ENCODE results near the gene RPTOR.

DNA sequence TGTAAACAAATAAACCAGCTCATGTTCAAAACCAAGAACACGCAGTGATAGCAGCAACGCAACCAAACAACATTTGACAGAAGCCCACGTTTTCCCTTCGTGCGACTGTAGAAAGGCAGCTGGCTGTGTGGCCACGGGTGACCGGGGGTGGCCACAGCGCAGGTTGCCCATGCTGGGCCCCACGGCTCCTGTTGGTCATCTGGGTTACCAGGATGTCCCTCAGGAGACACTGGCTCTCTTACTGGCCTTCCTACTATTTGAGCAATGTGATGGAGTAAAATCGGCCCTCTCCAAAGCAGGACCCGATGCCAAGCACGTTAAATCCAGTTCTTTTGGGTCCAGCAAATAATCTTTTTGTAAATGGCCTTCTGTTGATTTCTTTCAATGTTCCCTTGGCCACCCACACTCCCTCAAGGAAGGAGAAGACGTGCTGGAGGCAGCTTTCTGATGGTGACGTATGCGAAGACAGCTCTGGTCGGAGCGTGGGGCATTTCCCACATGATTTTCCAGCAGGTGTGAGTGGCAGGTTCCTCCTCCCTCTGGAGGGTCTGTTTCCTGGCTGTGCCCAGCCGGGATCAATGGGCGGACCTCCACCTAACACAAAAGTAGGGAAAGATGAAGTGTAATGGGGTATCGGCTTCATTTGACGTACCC, 303.9 kb downstream of the RPTOR start:
- TF ChIP-seq, protein P1, sequence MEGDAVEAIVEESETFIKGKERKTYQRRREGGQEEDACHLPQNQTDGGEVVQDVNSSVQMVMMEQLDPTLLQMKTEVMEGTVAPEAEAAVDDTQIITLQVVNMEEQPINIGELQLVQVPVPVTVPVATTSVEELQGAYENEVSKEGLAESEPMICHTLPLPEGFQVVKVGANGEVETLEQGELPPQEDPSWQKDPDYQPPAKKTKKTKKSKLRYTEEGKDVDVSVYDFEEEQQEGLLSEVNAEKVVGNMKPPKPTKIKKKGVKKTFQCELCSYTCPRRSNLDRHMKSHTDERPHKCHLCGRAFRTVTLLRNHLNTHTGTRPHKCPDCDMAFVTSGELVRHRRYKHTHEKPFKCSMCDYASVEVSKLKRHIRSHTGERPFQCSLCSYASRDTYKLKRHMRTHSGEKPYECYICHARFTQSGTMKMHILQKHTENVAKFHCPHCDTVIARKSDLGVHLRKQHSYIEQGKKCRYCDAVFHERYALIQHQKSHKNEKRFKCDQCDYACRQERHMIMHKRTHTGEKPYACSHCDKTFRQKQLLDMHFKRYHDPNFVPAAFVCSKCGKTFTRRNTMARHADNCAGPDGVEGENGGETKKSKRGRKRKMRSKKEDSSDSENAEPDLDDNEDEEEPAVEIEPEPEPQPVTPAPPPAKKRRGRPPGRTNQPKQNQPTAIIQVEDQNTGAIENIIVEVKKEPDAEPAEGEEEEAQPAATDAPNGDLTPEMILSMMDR (conservative IDR thresholded peaks at IDR 0.05; ENCODE audit: low read length) = no peak
- no peak for TF ChIP-seq EZH2phosphoT487 (IDR thresholded peaks at IDR 0.05; ENCODE audit: borderline replicate concordance, low read depth, low read length)

Measured in OCI-LY7 (cell line).